Measurements from ENCODE around the gene FAM83F. TPM values are rescaled to one million over a fixed set of nuclear protein-coding genes. Genes with fewer than 3 reads are reported as not detected.

FAM83F gene
- total and polyA plus RNA-seq, 2 donors (not counting 1 experiment from before 2014, with no cell fraction given), result not detected

- no peak overlapping the region for H2AFZ ChIP-seq (ENCODE audit: low read length)
- H3K4me1 ChIP-seq (ENCODE audit: control insufficient read depth, extremely low read depth, insufficient read depth, low read length), result no peaks in the 10 kb centered on the region
- H4K20me1 ChIP-seq (ENCODE audit: control insufficient read depth, extremely low read depth, insufficient read depth, low read length), result no peaks in the 10 kb centered on the region
- no peak for TF ChIP-seq EZH2 (IDR thresholded peaks at IDR 0.05; ENCODE audit: low read length, missing control alignments)
- TF ChIP-seq CTCF (conservative IDR thresholded peaks at IDR 0.05 in 1 of 2, IDR thresholded peaks at IDR 0.05 in 1 of 2; ENCODE audit: low read depth in 1 of 2, low read length in 2 of 2), result no peak
- no peaks in the 10 kb centered on the region for H3K9me3 ChIP-seq (ENCODE audit: control insufficient read depth, insufficient read depth, low read depth, low read length)
- no peak overlapping the region for H3K4me2 ChIP-seq (ENCODE audit: extremely low read depth, insufficient read depth, low read length)
- H3K27ac ChIP-seq (ENCODE audit: insufficient read depth, low read length), result no peak overlapping the region
- DNase-seq (ENCODE audit: low read depth in 2 of 2), result no peak
- no peak overlapping the region for H3K4me3 ChIP-seq (replicated peaks in 1 of 4; ENCODE audit: control extremely low read depth in 1 of 4, insufficient read depth in 1 of 4, low read depth in 3 of 4, low read length in 4 of 4)
- H3K79me2 ChIP-seq (ENCODE audit: control insufficient read depth, insufficient read depth, low read length), result no peaks in the 10 kb centered on the region
- H3K36me3 ChIP-seq (ENCODE audit: control insufficient read depth, insufficient read depth, low read length), result no peaks in the 10 kb centered on the region
- H3K9ac ChIP-seq (ENCODE audit: insufficient read depth, low read length), result no peak overlapping the region
- H3K27me3 ChIP-seq (ENCODE audit: control insufficient read depth, insufficient read depth, low read length), result peaks cover 6% of the 10 kb centered on the region
Observed at GRCh38 chr22:40077646-40078016, 82.9 kb downstream of the FAM83F start.

DNA sequence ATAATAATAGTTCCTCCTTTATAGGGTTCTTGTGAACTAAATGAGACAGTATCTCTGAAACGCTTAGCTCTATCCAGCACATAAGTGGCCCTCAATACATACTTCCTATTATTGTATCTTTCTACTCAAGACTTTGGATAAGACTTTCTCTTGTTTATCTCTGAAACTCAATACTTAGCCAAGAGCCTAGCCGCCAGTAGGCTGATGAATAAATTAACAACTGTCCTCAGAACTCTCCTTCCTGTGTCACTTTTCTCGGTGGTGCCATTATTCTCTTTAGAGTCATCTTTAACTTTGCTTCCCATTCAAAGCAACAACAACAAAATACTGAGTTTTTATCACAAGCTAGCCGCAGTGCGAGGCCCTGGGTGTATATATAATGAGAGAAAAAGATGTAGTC, 86.9 kb downstream of the FAM83F start:
- no peaks in the 10 kb centered on the region for H3K4me1 ChIP-seq (ENCODE audit: control insufficient read depth, extremely low read depth, insufficient read depth, low read length)
- TF ChIP-seq CTCF (conservative IDR thresholded peaks at IDR 0.05 in 1 of 2, IDR thresholded peaks at IDR 0.05 in 1 of 2; ENCODE audit: low read depth in 1 of 2, low read length in 2 of 2), result no peak
- TF ChIP-seq EZH2 (IDR thresholded peaks at IDR 0.05; ENCODE audit: low read length, missing control alignments), result no peak
- H3K27ac ChIP-seq (ENCODE audit: insufficient read depth, low read length), result no peak overlapping the region
- H3K79me2 ChIP-seq (ENCODE audit: control insufficient read depth, insufficient read depth, low read length), result no peaks in the 10 kb centered on the region
- no peak overlapping the region for H2AFZ ChIP-seq (ENCODE audit: low read length)
- no peaks in the 10 kb centered on the region for H4K20me1 ChIP-seq (ENCODE audit: control insufficient read depth, extremely low read depth, insufficient read depth, low read length)
- H3K36me3 ChIP-seq (ENCODE audit: control insufficient read depth, insufficient read depth, low read length), result no peaks in the 10 kb centered on the region
- peaks cover 19% of the 10 kb centered on the region for H3K27me3 ChIP-seq (ENCODE audit: control insufficient read depth, insufficient read depth, low read length)
- H3K9ac ChIP-seq (ENCODE audit: insufficient read depth, low read length), result no peak overlapping the region
- H3K4me2 ChIP-seq (ENCODE audit: extremely low read depth, insufficient read depth, low read length), result no peak overlapping the region
- no peak overlapping the region for H3K4me3 ChIP-seq (replicated peaks in 1 of 4; ENCODE audit: control extremely low read depth in 1 of 4, insufficient read depth in 1 of 4, low read depth in 3 of 4, low read length in 4 of 4)
- DNase-seq (ENCODE audit: low read depth in 2 of 2), result no peak
- H3K9me3 ChIP-seq (ENCODE audit: control insufficient read depth, insufficient read depth, low read depth, low read length), result no peaks in the 10 kb centered on the region

GRCh38 chr22:40082184-40082583, 87.4 kb downstream of the FAM83F start:
- H4K20me1 ChIP-seq (ENCODE audit: control insufficient read depth, extremely low read depth, insufficient read depth, low read length), result no peaks in the 10 kb centered on the region

More at GRCh38 chr22:40082184-40082583, 87.4 kb downstream of the FAM83F start:
- Histone ChIP-seq H3K4me1 (ENCODE audit: control insufficient read depth, extremely low read depth, insufficient read depth, low read length) (no peaks in the 10 kb centered on the region), H3K9me3 (ENCODE audit: control insufficient read depth, insufficient read depth, low read depth, low read length) (no peaks in the 10 kb centered on the region), H3K36me3 (ENCODE audit: control insufficient read depth, insufficient read depth, low read length) (no peaks in the 10 kb centered on the region), H3K79me2 (ENCODE audit: control insufficient read depth, insufficient read depth, low read length) (no peaks in the 10 kb centered on the region), H2AFZ (ENCODE audit: low read length) (no peak overlapping the region), H3K27ac (ENCODE audit: insufficient read depth, low read length) (no peak overlapping the region), H3K4me2 (ENCODE audit: extremely low read depth, insufficient read depth, low read length) (no peak overlapping the region), H3K9ac (ENCODE audit: insufficient read depth, low read length) (no peak overlapping the region), H3K4me3 (replicated peaks in 1 of 4; ENCODE audit: control extremely low read depth in 1 of 4, insufficient read depth in 1 of 4, low read depth in 3 of 4, low read length in 4 of 4) (no peak overlapping the region), H3K27me3 (ENCODE audit: control insufficient read depth, insufficient read depth, low read length) (peaks cover 19% of the 10 kb centered on the region)
- DNase-seq (ENCODE audit: low read depth in 2 of 2), result no peak
- TF ChIP-seq CTCF (conservative IDR thresholded peaks at IDR 0.05 in 1 of 2, IDR thresholded peaks at IDR 0.05 in 1 of 2; ENCODE audit: low read depth in 1 of 2, low read length in 2 of 2) (no peak), EZH2 (IDR thresholded peaks at IDR 0.05; ENCODE audit: low read length, missing control alignments) (no peak)
